ENCODE results near the gene SPOCK1.
"Not testable (repeated sequence)": the region's sequence is repeated elsewhere in the genome, so short reads cannot be mapped to it uniquely, and the experiment has no call there.

Gene SPOCK1

DNA sequence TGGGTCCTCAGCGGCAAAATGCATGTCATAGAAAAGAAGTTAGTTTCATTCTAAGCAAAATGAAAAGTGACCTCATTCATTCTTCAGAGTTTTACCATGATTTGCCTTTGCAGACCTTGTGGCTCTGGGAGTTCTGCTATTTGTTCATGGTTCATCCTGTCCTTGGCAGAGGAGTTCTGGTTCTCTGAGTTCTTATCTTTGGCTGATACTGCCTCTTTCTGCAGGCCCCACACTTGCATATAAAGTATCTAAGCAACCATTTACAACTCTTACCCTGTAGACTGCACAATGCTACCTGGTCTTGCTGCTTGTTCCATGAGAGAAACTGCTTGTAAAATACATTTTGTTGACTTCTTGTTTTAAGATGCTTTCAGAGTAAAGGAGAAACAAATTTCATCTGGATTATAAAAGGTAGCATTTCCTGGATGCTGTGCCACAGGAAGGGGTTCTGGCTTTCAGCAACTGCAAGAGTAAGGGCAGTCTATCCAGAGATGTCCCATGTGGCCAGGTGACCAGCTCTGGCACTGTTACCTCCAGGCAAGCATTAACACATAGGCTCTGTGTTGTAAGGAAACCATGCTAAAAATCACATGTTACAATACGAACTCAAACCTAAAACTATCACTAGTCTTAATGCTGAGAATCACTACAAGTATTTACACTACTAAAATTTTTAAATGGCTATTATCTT lies 513.2 kb downstream of the SPOCK1 start:
- no peak overlapping the region for H3K4me3 ChIP-seq (replicated peaks; ENCODE audit: low read depth, low read length)
- no peak for DNase-seq (ENCODE audit: extremely low read depth, low read depth)
- TF ChIP-seq, protein P1, sequence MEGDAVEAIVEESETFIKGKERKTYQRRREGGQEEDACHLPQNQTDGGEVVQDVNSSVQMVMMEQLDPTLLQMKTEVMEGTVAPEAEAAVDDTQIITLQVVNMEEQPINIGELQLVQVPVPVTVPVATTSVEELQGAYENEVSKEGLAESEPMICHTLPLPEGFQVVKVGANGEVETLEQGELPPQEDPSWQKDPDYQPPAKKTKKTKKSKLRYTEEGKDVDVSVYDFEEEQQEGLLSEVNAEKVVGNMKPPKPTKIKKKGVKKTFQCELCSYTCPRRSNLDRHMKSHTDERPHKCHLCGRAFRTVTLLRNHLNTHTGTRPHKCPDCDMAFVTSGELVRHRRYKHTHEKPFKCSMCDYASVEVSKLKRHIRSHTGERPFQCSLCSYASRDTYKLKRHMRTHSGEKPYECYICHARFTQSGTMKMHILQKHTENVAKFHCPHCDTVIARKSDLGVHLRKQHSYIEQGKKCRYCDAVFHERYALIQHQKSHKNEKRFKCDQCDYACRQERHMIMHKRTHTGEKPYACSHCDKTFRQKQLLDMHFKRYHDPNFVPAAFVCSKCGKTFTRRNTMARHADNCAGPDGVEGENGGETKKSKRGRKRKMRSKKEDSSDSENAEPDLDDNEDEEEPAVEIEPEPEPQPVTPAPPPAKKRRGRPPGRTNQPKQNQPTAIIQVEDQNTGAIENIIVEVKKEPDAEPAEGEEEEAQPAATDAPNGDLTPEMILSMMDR (IDR thresholded peaks at IDR 0.05; ENCODE audit: low read depth, low read length, missing control alignments) = no peak

DNA sequence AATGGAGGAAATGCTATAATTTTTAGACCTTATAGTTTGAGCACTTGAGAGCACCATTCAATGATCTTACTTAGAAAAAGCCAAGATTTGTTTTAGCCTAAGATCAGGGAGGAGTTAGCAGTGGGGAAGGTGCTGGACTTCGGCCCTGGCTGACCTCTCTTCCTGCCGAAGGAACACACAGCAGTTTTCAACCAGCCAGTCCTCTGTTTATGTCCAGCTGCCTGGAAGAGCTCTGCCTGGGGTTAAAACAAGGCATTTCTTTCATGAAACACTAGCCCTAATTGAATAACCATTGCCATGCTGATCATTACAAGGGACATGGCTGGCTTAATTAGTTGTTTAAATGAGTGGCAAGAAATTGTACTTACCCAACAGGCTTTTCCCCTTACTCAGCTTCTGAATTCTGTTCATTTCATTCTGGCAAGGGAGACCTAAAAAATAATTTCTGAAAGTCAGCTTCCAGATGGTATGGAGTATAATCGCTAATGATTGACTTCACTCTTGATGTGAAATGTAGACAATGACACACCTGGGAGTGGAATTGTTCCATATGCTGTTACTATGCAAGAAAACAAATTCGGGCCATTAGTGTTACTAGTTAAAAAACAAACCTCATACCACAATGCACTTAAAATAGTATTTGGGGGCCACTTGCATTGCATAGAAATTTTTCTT lies 514.2 kb downstream of the SPOCK1 start:
- TF ChIP-seq, protein P1 (IDR thresholded peaks at IDR 0.05; ENCODE audit: low read depth, low read length, missing control alignments) = no peak
- no peak for DNase-seq (ENCODE audit: extremely low read depth, low read depth)
- no peak overlapping the region for H3K4me3 ChIP-seq (replicated peaks; ENCODE audit: low read depth, low read length)

DNA sequence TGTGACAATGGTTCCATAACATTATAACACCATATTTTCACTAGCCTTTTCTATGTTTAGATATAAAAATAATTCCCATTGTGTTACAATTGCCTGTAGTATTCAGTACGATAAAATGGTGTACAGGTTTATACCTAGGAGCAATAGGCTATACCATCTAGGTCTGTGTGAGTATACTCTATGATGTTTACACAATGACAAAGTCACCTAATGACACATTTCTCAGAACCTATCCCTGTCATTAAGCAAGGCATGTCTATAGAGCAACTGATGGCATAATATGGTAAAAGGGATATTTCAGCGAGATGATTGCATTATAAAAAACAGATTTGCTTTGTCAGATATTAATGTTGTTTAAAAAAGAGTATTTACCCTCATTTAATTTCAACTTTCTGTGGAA lies 517.2 kb downstream of the SPOCK1 start:
- H3K4me3 ChIP-seq (replicated peaks; ENCODE audit: low read depth, low read length) = no peak overlapping the region
- TF ChIP-seq, protein P1 (IDR thresholded peaks at IDR 0.05; ENCODE audit: low read depth, low read length, missing control alignments) = no peak
- DNase-seq (ENCODE audit: extremely low read depth, low read depth) = no peak

DNA sequence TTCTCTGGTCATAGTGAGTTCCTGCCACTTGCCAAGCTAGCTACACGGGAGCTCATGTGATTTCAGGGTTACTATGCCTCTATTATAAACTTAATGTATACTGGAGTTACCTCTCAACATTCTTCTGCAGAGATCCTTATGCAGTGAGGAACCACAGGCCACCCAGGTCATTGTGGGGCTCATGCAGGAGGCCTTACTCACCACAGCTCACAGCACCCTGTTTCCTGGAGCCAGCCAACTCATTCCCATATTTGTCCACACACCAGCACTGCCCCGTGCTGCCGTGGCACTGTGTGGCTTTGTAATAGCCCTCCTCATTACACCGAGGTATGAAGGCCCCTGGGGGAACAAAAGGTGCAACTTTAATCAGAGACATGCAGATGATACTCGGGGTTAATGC lies 520.0 kb downstream of the SPOCK1 start:
- TF ChIP-seq, protein P1 (IDR thresholded peaks at IDR 0.05; ENCODE audit: low read depth, low read length, missing control alignments) = no peak
- no peak overlapping the region for H3K4me3 ChIP-seq (replicated peaks; ENCODE audit: low read depth, low read length)
- no peak for DNase-seq (ENCODE audit: extremely low read depth, low read depth)

DNA sequence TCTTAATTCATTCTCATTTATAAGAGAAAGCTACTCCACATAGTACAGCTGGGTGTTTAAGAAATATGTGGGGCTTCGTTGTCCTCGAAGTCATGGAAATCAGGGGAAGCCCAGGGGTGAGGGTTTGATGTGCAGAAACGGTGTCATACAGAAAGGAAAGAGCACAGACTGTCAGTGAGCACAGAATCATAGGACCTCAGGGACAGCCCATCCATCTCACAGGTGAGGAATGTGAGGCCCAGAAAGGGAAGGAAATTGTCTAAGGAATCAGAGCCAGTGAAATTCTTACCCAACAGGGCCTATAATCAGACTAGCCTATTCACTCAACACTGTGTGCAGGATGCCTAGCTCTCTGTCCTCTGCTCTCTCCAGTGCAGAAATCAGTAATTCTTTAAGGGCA lies 535.6 kb downstream of the SPOCK1 start:
- DNase-seq (ENCODE audit: extremely low read depth, low read depth) = no peak
- H3K4me3 ChIP-seq (replicated peaks; ENCODE audit: low read depth, low read length) = no peak overlapping the region
- TF ChIP-seq, protein P1 (IDR thresholded peaks at IDR 0.05; ENCODE audit: low read depth, low read length, missing control alignments) = no peak

DNA sequence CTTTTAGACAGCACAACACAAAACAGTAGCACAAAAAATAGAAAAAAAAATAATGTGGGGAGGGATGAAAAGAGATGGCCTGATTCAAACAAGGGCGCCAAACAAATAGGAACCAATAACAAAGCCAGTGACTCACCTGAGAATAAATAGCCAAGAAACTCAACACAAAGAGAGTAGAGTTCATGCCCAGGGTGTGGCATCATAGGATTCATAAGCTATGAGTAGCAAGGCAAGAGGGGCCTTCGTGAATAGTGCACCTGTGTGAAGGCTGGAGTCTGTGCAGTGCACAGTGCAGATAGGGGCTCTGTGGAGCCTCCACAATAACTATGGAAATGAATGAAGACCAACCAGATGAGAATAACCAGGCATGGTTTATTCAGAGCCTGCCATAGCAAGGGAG lies 541.7 kb downstream of the SPOCK1 start:
- TF ChIP-seq, protein P1 (IDR thresholded peaks at IDR 0.05; ENCODE audit: low read depth, low read length, missing control alignments) = no peak
- no peak overlapping the region for H3K4me3 ChIP-seq (replicated peaks; ENCODE audit: low read depth, low read length)
- DNase-seq (ENCODE audit: extremely low read depth, low read depth) = no peak

DNA sequence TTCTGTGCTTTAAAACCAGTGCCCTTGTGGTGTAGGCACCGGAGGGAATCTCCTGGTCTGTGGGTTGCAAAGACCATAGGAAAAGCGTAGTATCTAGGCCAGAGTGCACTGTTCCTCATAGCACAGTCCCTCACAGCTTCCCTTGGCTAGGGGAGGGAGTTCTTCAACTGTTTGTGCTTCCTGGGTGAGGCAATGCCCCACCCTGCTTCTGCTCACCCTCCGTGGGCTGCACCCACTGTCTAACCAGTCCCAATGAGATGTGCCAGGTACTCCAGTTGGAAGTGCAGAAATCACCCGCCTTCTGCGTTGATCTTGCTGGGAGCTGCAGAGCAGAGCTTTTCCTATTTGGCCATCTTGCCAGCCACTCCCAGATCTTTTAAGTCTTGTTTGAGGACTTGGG lies 545.0 kb downstream of the SPOCK1 start:
- not testable (repeated sequence) for DNase-seq (ENCODE audit: extremely low read depth, low read depth); H3K4me3 ChIP-seq (replicated peaks; ENCODE audit: low read depth, low read length)

DNA sequence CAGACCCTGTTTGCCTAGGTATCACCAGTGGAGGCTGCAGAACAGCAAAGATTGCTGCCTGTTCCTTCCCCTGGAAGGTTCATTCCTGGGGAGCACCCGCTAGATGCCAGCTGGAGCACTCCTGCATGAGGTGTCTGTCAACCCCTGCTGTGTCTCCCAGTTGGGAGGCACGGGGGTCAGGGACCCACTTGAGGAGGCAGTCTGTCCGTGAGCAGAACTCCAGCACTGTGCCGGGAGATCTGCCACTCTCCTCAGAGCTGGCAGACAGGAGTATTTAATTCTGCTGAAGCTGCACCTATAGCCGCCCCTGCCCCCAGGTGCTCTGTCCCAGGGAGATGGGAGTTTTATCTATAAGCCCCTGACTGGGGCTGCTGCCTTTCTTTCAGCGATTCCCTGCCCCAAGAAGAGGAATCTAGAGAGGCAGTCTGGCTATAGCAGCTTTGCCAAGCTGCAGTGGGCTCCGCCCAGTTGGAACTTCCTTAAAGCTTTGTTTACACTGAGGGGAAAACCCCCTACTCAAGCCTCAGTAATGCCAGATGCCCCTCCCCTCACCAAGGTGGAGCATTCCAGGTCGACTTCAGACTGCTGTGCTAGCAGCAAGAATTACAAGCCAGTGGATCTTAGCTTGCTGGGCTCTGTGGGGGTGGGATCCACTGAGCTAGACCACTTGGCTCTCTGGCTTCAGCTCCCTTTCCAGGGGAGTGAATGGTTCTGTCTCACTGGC lies 545.6 kb downstream of the SPOCK1 start:
- not testable (repeated sequence) for DNase-seq (ENCODE audit: extremely low read depth, low read depth); H3K4me3 ChIP-seq (replicated peaks; ENCODE audit: low read depth, low read length)
